HL-60 (cell line): ENCODE measurements around the gene ZNF423.

ENCODE experiments used
- DNase-seq, 2 experiments: peaks; one replicate each; pipeline ENCODE4 v3.0.0-alpha.2; 2010 to 2020; ENCODE audit warnings: low read depth in 1 of 2, low spot score in 1 of 2
- H3K27ac ChIP-seq: fragments of 250-450 bp; sonication (Bioruptor Pico); replicated peaks from 2 replicates; pipeline ENCODE4 v1.5.1; 2020; ENCODE audit warnings: mild to moderate bottlenecking, moderate library complexity
- H3K27me3 ChIP-seq: fragments of 250-450 bp; sonication (Bioruptor Pico); 2 replicates; pipeline ENCODE4 v1.5.1; 2021; ENCODE audit warnings: mild to moderate bottlenecking, moderate library complexity; ENCODE audit not compliant: insufficient read depth, poor library complexity, severe bottlenecking
- H3K4me3 ChIP-seq: replicated peaks from 2 replicates; pipeline ENCODE4 v1.5.1; 2011; ENCODE audit warnings: mild to moderate bottlenecking, control low read depth, low read length; ENCODE audit not compliant: insufficient read depth
- GABPA ChIP-seq: IDR thresholded peaks from 2 replicates; pipeline ENCODE4 v1.6.1; 2012; ENCODE audit warnings: low read depth
- POLR2AphosphoS5 ChIP-seq: IDR thresholded peaks from 2 replicates; pipeline ENCODE4 v1.6.1; 2012; ENCODE audit warnings: low read depth
- SPI1 ChIP-seq: IDR thresholded peaks from 2 replicates; pipeline ENCODE4 v1.6.1; 2012; ENCODE audit warnings: low read depth, mild to moderate bottlenecking, borderline replicate concordance
- TF ChIP-seq, protein P1 (sequence below): IDR thresholded peaks from 2 replicates; pipeline ENCODE4 v1.6.1; 2012; ENCODE audit warnings: low read depth; ENCODE audit not compliant: insufficient replicate concordance
- TF ChIP-seq, protein P2 (sequence below): IDR thresholded peaks from one replicate; pipeline ENCODE4 v1.5.1; 2011; ENCODE audit warnings: low read length, control low read depth, inconsistent platforms; ENCODE audit not compliant: insufficient read depth

ZNF423 gene

DNA sequence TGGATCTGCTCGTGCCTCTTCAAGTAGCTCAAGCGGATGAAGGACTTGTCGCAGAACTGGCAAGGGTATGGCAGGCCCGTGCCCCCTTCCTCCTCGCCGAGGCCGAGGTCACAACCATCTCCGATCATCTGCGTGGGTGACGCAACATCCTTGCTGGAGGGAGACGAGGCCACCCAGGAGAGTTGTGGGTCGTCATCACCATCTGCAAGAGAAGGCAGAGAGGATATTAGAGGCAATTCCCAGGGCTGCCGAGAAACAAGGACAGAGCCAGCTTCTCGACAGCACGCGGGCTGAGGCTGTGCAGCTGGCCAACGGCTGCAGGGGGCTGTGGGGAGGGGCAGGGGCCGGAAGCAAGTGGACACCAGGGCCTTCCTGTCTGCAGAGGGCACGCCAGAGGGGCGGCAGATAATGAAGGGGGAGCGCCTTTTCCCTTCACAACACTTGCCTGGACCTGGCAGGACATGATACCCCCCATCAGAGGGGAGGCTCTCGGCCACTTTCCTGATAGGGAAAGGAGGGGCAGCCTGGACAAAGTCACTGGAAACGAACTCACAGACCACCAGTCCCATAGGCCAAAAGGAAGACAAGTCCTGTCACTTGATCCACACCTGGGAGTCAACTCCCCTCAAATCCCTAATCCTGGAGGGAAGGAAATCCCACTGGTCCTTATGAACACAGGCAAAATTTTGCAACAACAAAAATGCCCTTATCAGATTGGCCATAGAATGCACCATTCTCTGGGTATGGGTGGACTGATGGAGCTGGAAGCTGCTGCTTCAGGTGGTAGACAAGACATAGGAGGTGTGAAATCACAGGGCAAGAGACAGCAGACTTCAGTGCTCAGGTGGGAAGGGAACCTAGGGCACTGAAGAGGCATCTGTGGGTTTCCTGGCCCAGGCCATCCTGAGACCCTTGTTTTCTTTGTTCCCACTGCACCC lies 217.0 kb downstream of the ZNF423 start:
- no peak overlapping the region for H3K27ac ChIP-seq

DNA sequence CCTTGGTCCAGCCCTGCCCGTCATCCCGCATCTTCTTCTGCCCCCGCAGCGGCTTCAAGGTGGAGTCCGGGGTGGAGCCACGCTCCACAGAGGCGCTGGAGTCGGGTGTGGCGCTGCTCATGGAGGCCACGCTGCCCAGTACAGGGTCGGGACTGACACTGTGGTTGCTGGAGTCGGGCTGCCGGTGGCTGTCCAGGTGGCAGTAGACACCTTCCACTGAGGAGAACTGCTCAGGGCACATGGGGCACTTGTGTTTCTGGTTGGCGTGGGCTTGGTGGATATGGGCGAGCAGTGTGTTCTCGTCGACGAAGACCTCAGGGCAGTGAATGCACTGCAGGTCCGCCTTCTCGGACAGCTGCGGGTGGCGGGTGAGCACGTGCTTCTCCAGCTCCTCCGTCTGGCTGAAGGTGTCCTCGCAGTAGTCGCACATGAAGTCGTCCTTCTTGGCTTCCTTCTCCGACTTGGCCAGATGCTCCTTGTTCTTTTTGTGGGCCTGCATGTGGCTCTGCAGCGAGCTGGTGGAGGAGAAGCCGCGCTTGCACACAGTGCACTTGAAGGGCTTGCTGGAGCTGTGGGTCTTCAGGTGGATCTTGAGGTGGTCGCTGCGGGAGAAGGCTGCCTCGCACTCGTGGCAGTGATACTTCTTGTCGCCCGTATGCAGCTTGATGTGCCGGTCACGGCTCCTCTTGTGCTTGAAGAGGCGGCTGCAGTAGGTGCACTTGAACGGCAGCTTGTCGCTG lies 217.8 kb downstream of the ZNF423 start:
- Histone ChIP-seq H3K4me3 (no peak overlapping the region), H3K27me3 (no peaks in the 10 kb centered on the region), H3K27ac (no peak overlapping the region)
- TF ChIP-seq POLR2AphosphoS5 (no peak), SPI1 (no peak), GABPA (no peak)
- TF ChIP-seq, protein P1, sequence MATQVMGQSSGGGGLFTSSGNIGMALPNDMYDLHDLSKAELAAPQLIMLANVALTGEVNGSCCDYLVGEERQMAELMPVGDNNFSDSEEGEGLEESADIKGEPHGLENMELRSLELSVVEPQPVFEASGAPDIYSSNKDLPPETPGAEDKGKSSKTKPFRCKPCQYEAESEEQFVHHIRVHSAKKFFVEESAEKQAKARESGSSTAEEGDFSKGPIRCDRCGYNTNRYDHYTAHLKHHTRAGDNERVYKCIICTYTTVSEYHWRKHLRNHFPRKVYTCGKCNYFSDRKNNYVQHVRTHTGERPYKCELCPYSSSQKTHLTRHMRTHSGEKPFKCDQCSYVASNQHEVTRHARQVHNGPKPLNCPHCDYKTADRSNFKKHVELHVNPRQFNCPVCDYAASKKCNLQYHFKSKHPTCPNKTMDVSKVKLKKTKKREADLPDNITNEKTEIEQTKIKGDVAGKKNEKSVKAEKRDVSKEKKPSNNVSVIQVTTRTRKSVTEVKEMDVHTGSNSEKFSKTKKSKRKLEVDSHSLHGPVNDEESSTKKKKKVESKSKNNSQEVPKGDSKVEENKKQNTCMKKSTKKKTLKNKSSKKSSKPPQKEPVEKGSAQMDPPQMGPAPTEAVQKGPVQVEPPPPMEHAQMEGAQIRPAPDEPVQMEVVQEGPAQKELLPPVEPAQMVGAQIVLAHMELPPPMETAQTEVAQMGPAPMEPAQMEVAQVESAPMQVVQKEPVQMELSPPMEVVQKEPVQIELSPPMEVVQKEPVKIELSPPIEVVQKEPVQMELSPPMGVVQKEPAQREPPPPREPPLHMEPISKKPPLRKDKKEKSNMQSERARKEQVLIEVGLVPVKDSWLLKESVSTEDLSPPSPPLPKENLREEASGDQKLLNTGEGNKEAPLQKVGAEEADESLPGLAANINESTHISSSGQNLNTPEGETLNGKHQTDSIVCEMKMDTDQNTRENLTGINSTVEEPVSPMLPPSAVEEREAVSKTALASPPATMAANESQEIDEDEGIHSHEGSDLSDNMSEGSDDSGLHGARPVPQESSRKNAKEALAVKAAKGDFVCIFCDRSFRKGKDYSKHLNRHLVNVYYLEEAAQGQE: no peak
- TF ChIP-seq, protein P2, sequence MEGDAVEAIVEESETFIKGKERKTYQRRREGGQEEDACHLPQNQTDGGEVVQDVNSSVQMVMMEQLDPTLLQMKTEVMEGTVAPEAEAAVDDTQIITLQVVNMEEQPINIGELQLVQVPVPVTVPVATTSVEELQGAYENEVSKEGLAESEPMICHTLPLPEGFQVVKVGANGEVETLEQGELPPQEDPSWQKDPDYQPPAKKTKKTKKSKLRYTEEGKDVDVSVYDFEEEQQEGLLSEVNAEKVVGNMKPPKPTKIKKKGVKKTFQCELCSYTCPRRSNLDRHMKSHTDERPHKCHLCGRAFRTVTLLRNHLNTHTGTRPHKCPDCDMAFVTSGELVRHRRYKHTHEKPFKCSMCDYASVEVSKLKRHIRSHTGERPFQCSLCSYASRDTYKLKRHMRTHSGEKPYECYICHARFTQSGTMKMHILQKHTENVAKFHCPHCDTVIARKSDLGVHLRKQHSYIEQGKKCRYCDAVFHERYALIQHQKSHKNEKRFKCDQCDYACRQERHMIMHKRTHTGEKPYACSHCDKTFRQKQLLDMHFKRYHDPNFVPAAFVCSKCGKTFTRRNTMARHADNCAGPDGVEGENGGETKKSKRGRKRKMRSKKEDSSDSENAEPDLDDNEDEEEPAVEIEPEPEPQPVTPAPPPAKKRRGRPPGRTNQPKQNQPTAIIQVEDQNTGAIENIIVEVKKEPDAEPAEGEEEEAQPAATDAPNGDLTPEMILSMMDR: no peak
- DNase-seq: no peak

More for the DNA sequence above, 217.0 kb downstream of the ZNF423 start:
- H3K4me3 ChIP-seq: no peak overlapping the region
- no peaks in the 10 kb centered on the region for H3K27me3 ChIP-seq
- no peak for DNase-seq
- TF ChIP-seq, protein P2: no peak
- no peak for TF ChIP-seq POLR2AphosphoS5
- TF ChIP-seq, protein P1: no peak
- TF ChIP-seq SPI1: no peak
- TF ChIP-seq GABPA: no peak

DNA sequence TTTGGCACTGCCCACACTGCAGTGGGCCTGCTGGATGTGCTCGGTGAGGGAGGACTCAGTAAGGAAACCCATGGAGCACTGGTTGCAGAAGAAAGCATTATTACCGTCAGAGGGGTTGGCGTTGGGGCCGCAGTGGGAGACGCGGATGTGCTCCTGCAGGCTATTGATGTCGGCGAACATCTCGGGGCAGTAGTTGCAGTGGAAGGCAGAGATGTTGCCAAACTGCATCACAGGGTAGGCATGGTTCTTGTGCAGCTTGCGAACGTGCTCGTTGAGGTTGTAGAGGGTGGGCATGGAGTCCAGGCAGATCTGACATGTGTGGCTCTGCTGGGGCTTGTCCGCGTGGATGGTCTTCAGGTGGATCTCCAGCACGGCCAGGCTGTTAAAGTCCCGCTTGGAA lies 218.4 kb downstream of the ZNF423 start:
- no peak for DNase-seq
- Histone ChIP-seq H3K27me3 (no peaks in the 10 kb centered on the region), H3K4me3 (no peak overlapping the region), H3K27ac (no peak overlapping the region)
- TF ChIP-seq, protein P2: no peak
- TF ChIP-seq POLR2AphosphoS5 (no peak), SPI1 (no peak), GABPA (no peak)
- TF ChIP-seq, protein P1: no peak
